ENCODE measurements around the gene FNBP1.

DNA sequence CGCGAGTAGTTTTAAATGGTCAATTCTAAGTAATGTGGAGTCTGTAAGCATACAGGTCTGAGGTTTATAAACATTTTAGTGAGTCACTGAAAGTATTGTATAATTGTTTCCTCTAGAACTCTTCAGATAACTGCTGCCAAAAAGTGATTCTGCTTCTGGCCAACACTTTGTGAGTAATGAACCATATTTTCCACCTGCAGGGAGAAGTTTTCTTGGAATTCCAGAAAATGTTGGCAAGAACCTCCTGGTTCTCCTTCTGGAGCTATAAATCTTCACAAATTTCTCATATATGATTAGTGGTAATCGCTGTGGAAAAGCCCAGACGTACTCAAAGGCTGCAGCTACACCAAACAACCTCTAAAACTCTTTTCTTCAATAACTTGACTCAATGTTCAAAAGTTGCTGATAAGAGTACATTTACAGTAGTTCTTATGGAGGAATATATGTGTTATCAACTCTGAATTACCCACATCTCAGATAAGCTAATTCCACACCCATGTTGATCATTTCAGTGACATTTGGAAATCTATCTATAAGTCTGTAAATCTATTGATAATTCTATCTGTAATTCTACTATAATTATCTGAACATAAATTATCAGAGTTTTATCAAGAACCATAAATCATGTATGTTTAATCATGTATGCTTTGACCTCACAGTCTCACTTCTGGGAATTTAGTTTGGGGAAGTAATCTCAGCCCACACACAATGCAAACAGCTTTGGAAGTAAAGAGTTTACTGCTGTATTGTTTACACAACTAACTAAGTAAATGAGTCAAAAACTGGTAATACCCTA, 74.1 kb downstream of the FNBP1 start:
- TF ChIP-seq, protein P1, sequence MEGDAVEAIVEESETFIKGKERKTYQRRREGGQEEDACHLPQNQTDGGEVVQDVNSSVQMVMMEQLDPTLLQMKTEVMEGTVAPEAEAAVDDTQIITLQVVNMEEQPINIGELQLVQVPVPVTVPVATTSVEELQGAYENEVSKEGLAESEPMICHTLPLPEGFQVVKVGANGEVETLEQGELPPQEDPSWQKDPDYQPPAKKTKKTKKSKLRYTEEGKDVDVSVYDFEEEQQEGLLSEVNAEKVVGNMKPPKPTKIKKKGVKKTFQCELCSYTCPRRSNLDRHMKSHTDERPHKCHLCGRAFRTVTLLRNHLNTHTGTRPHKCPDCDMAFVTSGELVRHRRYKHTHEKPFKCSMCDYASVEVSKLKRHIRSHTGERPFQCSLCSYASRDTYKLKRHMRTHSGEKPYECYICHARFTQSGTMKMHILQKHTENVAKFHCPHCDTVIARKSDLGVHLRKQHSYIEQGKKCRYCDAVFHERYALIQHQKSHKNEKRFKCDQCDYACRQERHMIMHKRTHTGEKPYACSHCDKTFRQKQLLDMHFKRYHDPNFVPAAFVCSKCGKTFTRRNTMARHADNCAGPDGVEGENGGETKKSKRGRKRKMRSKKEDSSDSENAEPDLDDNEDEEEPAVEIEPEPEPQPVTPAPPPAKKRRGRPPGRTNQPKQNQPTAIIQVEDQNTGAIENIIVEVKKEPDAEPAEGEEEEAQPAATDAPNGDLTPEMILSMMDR (IDR thresholded peaks at IDR 0.05) = no peak
- no peak for TF ChIP-seq POLR2A (IDR thresholded peaks at IDR 0.05)

Measured in lower leg skin (tissue), 3 donors.